HG02943 (cell line): ENCODE results near the gene TAF8.

ENCODE experiments used
- ATAC-seq: cut with Tn5 transposase; IDR thresholded peaks from one replicate; pipeline ENCODE4 v1.9.1; 2021; ENCODE audit warnings: mild to moderate bottlenecking, low read depth, moderate library complexity; ENCODE audit not compliant: unreplicated experiment

TAF8 gene

GRCh38 chr6:42093582-42094329 is 43.4 kb downstream of the TAF8 start:
- no peak for ATAC-seq

- no peak for ATAC-seq
Measured at GRCh38 chr6:42095094-42095493, 44.8 kb downstream of the TAF8 start.

GRCh38 chr6:42095776-42096541 is 45.6 kb downstream of the TAF8 start:
- no peak for ATAC-seq

DNA sequence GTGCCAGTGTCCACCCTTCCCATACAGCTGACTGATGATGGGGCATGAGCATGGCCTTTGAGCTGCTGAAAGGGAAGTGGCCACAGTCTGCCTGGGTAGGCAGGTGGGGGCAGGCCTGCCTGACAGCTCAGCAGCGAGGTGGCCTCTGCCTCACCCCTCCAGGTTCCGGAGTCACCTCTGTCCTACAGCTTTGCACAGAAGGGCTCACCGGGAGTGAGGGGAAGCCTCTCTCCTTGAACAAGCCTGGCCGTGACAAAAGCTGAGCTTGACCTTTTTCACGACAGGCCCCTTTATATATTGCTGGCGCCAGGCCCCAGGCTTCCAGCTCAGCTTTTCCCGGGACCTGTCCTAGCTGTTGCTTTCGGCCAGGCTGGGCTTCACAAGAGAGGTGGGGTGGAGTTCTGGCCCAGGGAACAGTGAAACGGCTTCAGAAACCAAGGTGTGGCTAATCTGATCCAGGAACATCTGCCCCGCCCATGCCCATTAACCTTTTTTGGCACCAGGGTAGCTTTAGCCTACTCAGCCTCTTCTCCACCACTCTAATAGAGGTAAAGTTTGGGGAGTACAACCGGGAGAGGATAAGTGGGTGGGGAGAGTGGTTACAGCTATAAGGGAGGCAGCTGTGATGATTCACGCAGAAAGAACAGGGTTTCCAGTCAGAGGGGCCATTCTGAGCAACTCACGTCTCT is 49.2 kb downstream of the TAF8 start:
- ATAC-seq, result no peak

DNA sequence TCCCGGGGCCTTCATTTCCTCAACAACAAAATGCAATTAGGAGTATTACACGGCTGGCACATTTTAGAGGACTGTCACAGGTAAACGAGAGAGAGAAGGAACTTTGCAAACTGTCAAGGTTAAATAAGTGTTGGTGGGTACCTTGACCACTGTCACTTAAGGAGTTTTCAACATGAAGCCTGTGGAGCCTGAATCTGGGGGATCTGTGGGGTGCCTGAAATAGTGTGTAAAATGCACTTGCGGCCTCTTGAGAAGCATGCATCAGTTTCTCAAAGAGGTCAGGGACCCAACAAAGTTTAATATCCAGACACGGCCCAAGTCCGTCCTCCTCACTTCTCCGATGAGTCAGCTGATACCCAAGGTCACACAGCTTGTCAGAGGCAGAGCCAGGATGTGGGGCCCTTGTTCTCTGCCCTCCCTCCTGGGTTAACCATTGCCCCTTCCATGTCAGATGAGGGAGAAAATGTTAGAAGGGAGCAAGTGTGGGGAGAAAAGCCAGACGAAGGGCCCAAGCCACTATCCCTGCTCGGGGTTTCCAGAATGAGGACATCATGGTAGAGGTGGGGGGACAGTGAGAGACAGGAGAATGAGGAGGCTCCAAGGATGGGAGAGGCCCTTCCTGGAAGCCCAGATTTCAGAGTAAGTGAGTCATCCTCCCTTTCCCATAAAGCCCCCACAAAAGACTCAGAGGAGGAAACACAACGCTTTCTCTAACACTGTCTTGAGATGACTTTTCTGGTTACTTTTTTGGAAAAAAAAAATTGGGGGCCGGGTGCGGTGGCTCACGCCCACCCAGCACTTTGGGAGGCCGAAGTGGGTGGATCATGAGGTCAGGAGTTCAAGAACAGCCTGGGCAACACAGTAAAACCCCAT is 49.9 kb downstream of the TAF8 start:
- ATAC-seq, result no peak

GRCh38 chr6:42101186-42101657 is 50.9 kb downstream of the TAF8 start:
- ATAC-seq, result no peak

DNA sequence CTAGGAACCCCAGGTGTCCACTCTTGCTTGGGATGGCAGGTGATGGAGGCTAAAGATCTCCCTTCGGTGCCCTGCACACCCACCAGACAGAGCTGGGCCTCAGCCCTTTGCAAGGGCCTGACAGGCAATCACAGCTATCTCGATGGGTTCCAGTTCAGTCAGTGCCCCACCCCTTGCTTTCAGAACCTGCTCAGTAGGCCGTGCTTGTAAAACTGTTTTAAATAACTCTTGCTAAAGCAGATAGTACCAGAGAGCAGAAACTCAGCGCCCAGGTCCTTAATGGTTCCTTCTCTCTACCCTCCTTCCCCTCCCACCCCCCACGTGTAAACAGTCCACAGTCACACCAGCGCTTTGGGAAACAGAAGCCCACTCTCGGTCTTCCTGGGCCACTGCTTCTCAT is 52.9 kb downstream of the TAF8 start:
- no peak for ATAC-seq

DNA sequence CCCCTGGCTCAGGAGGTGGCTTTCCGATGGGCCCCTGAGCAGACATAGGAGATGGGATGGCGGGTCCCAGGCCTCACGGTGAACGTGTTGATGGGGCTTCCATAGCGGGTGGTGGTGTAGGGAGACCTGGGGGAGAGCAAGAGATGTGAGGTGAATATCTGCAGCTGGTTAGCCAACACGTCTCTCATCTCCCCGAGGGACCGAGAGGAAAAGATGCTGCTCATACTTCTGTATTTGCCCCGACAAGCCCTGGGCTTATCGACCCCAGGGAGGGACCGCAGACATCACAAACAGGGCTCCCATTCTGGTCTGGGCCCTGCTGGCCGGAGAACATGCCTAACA is 53.4 kb downstream of the TAF8 start:
- ATAC-seq, result no peak

DNA sequence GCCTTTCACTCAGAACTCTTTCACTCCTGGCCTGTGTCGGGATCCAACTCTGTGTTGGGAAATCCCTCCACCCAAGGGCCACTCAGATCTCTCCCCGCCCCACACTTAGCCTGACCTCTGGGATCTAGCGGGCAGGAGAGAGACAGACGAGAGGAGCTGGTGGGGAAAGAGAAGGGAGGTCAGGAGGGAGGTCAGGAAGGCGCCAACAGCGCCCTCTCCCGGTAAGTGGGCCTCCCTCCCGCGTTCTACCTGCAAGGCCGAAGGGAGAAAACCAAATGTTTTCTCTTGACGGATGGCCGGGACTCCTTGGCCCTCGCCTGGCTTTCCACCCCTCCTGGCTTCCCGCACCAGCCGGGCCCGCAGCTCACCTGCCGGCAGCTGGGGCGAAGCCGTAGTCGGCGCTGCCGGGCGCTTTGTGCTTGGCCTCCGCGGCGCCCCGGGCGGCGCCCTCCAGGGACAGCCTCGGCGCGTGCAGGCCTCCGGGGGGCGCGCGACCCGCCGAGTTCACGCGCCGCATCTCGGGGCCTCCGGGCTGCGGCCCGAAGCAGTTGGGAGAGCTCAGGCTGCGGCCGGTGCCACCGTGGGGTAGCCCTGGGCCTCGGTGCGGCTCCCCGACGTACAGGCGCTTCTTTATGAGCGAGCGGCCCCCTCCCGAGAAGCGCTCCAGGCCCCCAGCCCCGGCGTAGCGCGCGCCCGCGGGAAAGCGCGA is 53.9 kb downstream of the TAF8 start:
- ATAC-seq, result no peak

DNA sequence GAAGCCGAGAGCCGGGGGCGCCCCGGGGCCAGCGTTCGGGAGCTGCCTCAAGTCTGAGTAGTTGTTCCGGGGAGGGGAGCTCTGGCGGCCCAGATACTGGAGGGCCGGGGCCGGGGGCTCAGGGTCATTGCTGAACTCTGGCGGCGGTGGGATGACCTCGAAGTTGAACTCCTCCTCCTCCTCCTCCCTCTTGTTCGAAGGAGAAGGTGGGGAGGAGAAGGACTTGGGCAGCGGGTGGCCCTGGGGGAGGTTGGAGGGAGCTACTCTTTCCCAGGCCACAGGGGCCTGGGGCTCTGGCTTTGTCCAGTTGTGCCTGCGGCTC is 54.4 kb downstream of the TAF8 start:
- ATAC-seq, result no peak

DNA sequence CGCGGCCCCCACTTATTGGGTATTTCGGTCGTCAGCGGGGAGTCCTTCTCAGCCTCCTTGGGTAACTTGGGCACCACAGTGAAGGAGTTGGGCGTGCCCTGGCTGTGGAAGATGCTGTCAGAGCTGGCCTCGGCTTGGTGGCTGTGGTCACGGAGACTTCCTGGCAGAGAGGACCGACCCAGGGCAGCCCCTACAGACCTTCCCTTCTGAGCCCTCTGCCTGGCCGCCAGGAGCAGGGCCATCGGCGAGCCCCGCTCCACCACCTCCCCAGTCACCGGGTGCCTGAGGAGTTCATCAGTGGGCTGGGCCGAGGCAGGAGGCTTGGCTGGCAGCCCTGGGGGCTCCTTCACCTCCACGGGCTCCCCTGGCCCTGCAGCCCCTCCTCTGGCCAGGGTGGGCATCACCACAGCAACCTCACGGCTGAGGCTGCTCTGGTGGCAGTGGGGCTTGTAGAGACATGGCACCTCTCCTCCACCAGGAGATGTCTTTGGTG is 54.9 kb downstream of the TAF8 start:
- no peak for ATAC-seq

DNA sequence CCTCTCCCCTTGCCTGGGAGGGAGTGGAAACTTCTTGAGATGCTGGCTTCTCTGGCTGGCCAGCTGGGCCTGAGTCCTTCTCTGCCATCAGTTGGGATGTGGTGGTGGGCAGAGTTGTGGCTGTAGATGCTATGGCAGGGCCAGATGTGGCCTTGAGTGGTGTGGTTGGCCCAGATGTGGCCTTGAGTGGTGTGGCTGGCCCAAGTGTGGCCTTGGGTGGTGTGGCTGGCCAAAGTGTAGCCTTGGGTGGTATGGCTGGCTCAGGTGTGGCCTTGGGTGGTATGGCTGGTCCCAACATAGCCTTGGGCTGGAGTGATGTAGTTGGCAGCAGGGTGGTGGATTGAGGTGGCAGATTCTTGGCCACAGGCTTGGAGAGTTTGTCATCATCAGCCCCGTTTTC is 55.4 kb downstream of the TAF8 start:
- no peak for ATAC-seq

DNA sequence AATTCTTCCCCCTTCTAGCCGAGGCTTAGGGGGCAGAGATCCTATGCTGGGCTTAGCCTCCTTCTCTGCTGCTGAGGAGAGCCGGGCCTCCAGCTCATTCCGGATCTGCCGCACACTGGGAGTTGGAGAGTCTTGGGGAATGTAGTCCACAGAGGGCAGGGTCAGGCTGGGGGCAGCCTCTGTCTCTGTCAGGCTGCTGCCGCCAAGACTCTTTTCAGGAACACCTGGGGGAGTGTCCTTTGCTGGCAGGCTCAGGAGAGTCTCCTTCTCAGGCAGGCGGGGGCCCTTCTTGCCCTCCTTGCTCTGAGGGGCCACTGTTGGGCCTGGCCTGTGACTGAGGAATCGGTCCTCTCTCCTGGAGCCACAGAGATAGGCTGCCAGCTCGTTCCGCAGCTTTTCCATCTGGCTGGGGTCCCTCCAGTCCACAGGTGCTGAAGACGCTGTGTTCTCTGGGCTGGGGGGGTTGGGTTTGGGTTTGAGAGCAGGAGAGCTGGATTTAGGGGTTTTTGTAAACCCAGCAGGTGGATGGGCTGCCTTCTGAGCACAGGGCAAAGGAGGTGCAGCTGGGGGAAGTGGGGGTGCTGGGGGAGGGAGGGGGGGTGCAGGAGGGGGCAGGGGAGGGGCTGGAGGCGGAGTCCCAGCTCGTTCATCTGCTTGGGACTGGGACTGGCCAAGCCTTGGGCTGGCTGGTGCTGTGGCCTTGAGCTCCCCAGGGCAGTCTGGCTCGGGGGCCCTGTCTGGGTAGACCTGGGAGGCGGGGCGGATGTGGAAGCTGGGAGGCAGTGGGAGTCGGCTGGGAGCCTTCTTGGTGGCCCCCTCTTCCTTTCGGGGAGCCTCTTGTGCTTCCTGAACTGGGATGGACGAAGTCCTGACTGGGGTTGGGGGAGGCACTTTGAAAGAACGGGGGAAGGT is 56.0 kb downstream of the TAF8 start:
- no peak for ATAC-seq

- no peak for ATAC-seq
Measured at GRCh38 chr6:42108071-42108470, 57.7 kb downstream of the TAF8 start.

DNA sequence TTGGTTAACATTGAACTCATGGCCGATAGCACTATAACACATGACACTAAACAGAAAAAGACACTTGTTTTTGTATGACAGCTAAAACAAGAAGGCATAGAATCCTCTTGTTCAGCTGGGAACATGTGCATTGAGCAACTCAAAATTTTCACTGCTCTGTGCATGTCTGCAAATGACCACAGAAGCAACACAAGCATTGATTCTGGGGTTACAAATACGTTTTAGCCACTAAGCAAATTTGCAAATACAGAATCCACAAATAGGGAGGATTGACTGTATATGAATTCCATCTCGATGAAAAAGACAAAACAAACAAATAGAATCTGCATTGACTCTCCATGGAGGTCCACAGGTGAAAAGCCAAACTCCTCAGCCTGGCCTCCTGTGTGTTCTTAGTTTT is 60.4 kb downstream of the TAF8 start:
- ATAC-seq, result no peak

DNA sequence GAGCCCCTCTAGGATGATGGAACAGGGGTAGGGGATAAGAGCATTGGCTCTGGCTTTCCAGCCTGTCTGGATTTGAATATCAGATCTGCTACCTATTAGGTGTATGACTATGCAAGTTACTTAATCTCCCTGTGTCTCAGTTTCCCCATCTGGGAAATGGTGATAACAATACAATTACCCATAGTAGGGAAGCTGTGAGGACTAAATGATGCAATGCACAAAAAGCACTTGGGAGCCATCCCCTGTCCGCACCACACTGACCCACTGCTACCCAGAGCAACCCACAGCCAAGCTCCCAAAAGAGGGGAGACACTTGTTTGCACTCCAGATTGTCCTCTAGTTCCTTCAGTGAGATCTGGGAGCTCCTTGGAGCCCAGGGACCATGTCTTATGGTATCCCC is 62.0 kb downstream of the TAF8 start:
- no peak for ATAC-seq

DNA sequence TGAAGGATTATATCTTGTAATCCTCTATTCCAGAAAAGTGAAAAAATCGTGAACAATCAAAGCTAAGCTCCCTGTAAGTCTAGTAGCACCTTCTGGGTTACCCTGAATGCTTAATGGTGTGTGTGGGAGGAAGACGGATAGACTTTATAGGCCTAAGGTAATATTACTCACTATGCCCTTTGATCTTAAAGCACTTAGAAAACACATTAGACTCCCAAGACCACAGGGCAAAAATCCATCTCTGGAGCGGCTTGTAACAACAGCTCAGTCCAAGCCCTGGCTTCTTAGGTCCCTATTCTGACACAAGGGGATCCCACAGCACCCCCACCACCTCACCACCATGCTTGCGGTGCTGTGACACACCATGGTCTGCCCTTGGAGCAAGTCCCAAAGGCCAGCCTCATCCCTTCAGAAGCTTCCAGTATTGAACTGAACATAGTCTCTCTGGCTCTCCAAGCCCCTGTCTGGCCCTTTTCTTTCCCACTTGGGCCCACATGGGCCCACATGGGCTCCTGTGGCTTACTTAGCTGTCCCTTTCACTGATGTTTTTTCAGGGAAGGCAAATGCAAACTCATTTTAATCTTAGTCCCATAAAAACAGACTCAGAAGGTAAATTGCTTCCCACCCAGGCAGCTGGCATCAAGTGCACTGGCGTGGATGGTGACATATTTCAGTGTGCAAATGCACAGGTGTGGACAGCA is 63.8 kb downstream of the TAF8 start:
- no peak for ATAC-seq

DNA sequence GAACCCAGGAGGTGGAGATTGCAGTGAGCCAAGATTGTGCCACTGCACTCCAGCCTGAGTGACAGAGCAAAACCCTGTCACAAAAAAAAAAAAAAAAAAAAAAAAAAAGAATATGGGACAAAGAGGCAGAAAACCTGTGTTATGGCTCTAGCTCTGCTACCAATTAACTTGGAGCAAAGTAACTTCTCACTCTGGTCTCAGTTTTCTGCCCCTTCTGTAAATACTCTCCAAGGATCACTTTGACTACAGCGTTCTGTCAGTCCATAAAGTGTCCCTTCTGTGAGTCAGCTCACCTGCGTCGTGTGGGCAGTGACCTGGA is 67.5 kb downstream of the TAF8 start:
- no peak for ATAC-seq
